Endothelial cell of umbilical vein (primary cell): ENCODE results near the gene MVB12B.

ENCODE experiments used
- CTCF ChIP-seq, 2 donors: IDR thresholded peaks; 1 replicate in 1 of 2; 2 replicates in 1 of 2; pipeline ENCODE4 v1.5.1; 2011; ENCODE audit warnings: low read length in 2 of 2, mild to moderate bottlenecking in 2 of 2, moderate library complexity in 2 of 2, control low read depth in 1 of 2, inconsistent platforms in 1 of 2, low read depth in 1 of 2; ENCODE audit not compliant: insufficient read depth in 1 of 2; ENCODE audit errors: extremely low read depth in 1 of 2
- POLR2A ChIP-seq: IDR thresholded peaks from 2 replicates; pipeline ENCODE4 v1.6.1; 2012; ENCODE audit warnings: low read depth, mild to moderate bottlenecking, control low read depth, low read length

DNA sequence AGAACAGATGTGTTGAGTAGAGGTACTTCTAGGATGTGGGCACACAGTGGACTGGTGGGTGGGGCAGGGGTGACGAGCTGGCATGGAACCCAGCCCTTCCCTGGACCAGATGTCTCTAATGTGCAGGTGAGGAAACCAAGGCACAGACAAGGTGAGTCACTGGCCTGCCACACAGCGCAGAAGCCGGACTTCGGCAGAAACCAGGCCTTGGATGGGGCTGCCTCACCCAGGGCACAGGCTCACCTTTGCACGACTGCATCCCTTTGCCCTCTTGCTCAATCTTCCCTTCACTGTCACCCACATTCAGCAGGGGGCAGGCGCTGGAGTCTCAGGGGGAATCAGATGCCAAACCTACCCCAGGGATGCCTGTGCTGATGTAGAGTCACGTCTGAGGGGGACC, 221.7 kb downstream of the MVB12B start:
- TF ChIP-seq CTCF (IDR thresholded peaks at IDR 0.05; ENCODE audit: extremely low read depth in 1 of 2, insufficient read depth in 1 of 2, low read depth in 1 of 2, low read length in 2 of 2) (no peak), POLR2A (no peak)
